ENCODE data around the gene PCBP3.
"Not testable (repeated sequence)": the region's sequence is repeated elsewhere in the genome, so short reads cannot be mapped to it uniquely, and the experiment has no call there.

Gene PCBP3

DNA sequence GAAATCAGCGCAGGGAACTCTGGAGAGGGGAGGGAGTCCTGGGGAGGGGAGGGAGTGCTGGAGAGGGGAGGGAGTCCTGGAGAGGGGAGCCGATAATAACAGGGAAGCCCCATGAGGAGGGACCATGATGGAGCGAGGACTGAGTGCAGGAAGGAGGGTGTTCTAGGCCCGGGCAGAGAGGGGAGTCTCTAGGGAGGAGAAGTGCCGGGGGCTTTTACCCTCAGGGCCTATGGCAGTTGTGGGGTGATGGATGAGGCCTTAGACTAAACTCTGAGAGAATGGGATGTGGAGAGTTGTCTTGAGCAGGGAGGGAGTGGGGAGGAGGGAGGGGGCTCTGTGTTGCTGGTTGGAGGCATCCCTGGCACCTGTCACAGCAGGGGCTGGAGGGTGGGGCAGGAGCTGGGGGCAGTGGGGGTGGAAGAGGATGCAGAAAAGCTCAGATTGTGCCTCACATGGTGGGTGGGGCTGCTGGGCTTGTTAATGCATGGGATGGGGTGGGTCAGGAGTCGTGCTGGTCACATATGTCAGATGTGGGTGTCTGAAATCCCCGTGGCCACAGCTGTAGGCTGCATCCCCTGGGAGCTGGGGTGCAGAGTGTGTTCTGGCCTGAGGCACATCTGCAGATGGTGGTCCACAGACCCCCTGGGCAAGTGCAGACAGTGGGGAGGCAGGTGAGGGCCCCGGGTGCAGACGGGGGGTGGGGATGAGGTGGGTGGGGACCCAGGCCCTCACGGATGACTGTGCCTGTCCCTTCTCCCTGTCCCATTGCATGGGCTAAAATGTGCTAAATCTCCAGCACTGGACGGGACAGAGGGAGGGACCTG is 249.6 kb downstream of the PCBP3 start:
- DNase-seq (ENCODE audit: low read depth, low spot score) = no peak

DNA sequence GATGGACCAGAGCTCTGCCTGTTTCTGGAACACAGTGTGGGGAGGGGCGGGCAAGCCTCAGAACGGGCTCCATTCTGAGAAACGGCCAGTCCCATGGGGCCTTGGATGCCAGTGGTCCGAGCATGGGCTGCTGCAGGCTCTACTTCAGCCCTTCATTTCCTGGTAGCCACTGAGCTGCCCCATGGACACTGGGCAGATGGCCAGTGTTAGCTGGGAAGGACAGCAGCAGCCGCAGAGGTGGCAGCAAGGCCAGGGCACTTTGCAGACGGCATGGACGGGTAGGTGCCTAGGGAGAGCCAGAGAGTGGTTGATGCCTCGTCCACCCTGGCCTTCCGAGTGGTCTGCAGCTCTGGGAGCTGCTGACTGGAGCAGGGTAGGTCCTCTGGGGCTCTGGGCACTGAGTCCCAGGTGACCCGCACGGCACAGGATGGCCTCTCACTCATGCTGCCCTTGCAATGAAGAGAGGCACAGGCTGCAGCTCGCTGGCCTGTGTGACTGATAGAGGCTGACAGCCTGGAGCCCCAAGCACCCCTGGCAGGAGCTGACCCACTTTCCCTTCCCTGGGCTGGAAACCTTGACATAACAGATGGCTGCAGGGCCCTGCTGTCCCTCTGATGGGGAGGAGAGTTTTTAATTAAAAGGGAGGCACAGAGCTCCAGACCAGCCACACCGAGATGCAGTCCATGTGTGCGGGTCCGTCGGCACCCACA is 250.4 kb downstream of the PCBP3 start:
- DNase-seq (ENCODE audit: low read depth, low spot score) = no peak

DNA sequence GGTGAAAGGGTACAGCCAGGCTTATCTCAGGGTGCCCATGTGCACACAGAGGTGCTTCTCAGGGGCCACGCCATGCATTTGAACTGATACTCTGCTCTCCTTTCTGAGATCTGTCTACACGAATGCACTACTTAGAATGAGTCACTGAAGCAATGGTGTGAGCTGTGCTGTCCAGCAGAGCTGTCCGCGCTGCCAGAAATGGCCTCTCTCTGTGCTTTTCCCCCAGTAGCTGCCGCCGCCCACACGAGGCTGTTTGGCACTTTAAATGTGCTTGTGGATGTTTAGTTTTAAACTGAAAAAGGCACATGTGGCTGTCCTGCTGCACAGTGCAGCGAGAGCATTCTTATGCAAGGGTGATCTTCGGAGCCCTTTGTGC is 250.9 kb downstream of the PCBP3 start:
- DNase-seq (ENCODE audit: low read depth, low spot score) = no peak

DNA sequence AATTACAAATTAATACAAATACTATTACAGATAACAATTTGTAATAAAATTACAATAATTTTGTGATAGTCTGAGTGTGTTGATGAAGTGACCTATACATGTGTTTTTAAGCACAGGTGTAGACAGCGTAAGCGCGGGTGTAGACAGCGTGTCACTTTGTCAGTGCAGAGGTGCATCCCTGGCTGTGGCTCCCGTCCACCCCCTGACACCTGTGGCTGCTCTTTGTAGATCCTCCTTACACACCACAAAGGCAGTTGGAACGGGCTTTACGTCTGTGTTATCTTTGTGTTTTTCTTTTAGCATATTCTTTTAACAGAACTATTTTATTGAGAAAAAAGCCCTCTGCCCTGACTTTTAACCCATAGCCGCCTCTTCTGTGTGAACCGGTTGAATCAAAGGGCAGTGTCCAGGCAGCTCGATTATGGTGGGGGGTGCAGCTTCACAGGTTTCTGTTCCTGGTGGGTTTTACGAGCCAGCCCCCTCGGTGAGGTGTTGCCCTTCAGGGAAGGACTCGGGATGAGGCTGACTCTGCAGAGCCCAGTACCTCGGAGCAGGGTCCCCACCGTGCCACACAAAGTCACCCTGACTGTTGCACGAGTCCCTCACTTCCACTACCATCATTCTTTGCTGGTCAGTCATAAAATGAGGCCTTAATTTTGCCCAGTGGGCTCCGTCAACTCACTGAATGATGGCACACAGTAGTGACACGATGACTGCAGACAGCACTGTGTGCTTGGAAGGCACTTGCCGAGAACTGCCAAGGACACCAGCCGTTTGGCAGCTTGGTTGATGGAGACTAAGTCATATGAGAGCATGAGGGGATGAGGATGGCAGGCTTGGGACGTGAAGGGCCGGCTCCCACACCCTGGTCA is 251.6 kb downstream of the PCBP3 start:
- DNase-seq (ENCODE audit: low read depth, low spot score) = no peak

DNA sequence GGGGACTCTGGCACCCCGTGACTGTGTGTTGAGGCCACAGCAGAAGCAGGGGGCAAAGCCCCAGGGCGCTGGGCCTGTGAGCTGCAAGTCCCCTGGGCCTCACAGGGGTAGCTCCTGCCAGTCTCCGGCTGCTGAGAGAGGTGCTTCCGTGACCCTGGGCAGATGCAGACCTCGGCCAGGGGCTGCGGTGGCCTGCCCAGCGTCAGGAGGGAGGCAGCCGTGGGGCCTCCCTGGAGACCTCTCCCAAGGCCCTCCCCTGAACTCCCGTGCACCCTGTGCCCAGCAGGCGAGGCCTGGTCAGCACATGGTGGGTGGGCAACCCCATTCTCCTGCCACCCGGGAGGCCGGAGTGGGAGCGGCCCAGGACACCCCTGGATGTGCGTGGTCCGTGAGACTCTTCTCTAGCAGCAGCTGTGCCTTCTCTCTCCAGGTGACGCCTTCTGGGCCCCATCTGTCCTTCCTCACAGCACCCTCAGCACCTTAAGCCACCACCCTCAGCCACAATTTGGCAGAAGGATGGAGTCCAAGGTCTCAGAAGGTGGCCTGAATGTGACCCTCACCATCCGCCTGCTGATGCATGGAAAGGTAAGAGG is 252.3 kb downstream of the PCBP3 start:
- DNase-seq (ENCODE audit: low read depth, low spot score) = no peak

DNA sequence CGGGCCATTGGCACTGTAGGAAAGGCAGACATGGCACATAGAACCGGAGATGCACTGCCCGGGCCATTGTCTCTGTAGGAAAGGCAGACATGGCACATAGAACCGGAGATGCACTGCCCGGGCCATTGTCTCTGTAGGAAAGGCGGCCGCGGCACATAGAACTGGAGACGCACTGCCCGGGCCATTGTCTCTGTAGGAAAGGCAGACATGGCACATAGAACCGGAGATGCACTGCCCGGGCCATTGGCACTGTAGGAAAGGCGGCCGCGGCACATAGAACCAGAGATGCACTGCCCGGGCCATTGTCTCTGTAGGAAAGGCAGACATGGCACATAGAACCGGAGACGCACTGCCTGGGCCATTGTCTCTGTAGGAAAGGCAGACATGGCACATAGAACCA is 252.9 kb downstream of the PCBP3 start:
- not testable (repeated sequence) for DNase-seq (ENCODE audit: low read depth, low spot score)

DNA sequence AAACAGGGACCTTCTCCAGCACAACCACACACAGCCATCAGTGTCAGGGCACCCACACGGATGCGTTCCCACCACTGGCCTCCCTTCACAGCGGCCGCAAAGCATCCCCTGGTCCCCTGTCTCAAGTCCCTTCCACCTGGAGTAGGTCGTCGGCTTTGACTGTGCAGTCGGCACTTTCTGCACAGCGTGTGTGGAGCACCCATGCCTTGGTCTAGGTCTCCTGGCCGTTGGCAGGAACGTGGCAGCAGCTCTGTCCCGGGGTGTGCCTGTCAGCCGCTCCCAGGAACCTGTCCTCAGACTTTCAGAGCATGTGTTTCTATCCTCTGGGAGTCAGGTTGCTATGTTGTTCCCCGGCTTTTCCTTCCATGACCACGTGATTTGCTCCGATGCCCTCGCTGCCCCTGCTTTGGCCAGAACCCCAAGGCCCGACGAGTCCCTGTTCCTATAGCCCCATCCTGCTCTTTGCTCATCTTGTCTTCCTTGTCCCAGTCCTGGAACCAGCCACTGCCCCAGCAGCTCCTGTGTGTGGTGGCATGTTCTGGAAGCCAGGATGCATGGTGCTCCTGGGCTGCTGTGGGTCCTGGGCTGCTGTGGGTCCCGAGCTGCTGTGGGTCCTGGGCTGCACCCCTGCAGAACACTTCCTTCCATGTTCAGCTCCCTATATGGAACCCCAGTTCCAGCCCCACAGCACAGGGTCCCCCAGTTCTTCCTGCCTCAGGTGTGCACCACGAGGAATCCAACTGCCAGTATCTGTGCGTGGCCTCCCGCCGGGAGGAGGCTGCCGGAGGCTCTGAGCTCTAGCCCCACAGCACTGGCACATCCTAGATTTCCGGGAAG is 253.9 kb downstream of the PCBP3 start:
- DNase-seq (ENCODE audit: low read depth, low spot score) = no peak

DNA sequence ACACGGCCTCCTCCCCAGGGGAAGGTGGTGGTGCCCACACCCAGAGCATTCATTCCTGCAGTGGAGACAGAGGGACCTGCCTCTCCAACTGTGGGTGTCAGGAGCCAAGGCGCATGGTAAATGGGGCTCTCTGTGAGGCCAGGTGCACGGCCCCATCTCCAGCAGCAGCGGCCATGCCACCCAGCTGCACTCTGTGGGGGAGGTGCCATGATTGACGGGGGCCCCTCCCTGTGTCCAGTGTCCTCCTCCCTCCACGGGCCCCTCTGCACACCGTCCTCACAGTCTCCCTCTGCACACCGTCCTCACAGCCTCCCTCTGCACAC is 254.5 kb downstream of the PCBP3 start:
- DNase-seq (ENCODE audit: low read depth, low spot score) = no peak

DNA sequence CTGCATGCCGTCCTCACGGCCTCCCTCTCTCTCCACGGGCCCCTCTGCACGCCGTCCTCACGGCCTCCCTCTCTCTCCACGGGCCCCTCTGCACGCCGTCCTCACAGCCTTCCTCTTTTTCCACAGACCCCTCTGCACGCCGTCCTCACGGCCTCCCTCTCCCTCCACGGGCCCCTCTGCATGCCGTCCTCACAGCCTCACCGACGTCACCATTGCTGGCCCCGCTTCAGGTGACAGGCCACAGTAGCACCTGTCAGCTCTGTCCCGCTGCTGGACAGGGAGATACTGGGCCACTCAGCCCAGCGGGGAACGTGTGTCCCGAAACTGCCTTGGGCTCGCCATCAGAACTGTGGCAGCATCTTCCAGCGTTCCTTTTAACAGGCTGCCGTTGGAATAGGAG is 255.3 kb downstream of the PCBP3 start:
- no peak for DNase-seq (ENCODE audit: low read depth, low spot score)

DNA sequence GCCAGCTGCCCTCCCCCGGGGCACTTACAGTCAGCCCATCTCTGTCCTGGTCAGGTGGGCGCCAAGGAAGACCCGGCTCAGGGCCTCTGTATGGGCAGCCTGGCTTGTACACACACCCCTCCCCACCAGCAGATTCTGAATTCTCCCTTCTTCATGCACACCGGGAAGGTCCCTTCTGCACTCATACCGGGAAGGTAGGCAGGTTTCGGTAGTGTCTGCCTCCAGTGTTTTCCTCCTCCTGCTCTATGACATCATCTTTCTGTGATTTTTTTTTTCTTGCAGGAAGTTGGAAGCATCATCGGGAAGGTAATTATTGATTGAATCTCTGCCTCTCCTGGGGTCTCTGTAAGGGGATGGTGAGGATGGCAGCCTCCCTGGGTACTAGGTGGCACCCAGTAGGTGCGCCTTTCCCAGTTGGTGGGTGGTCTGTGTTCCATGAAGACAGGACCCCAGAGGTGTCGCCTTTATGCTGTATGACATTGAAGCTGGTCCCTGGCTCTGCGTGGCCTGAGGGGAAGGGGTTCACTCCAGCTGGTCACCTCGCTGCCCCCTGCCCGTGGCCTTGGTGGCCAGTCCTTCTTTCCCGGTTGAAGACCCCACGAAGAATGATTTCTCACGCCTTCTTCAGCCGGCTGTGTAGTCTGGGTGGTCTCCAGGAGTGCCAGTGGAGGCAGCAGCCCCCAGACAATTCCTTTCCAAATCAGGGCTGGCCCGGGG is 255.9 kb downstream of the PCBP3 start:
- DNase-seq (ENCODE audit: low read depth, low spot score) = no peak

DNA sequence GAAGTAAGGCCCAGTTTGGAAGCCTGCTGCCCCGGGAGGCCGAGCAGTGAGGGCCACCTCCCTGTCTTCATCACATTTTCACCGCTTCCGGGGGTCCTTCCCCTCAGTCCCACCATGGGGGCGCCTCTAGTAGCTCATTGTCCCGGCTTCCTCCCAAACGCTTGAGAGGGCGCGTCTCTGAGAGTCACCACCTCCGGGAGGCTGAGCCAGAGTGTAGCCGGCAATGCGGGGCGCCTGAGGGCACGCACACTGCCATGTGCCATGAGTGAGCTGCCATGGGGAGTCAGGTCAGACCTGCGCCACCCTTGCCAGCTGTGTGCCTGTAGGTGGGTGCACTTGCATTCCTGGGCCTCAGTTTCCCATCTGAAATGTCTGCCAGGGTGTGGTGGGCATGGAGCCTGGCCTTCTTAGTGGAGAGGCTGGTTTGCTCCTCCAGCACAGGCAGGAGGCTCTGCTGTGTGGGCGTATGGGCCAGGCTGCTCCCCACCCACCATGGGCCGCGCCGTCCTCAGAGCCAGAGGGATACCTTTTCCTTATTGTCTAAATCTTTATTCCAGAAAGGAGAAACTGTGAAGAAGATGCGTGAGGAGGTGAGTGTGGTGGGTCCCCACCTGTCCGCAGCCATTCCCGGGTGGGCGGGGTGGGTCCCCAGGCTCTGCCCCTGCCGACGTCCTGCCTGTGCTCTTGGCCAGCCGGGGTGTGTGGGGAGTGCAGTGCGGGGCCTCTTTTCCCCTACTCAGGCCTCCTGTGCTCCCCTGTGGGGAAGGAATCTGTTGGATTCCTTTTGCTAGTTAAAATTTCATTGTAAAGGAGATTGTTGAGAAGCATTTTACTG is 256.7 kb downstream of the PCBP3 start:
- DNase-seq (ENCODE audit: low read depth, low spot score) = no peak

DNA sequence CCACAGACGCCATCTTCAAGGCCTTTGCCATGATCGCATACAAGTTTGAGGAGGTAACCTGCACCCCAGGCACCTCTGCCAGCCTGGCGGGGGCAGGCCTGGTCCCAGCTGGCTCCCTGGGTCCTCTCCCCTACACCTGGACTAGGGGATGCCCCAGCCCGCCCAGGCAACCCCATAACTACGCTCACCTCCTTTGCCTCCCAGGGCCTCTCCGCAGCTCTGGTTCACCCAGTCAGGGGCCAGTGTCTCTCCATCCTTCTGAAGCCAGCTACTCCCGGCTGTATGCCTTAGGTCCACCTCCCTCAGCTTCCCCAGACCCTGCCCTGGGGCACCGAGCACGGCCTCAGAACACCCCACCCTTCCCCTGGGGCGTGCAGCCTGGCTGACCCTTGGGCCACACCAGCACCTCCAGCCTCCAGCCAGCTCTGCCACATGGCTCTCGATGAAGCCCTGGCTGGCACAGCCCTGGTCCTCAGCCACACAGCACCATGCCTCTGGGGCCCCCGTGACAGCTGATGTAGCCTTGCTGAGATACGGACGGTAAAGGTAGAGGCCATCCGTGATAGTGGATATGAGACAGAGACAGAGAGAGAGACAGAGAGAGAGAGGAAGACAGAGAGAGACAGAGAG is 257.7 kb downstream of the PCBP3 start:
- DNase-seq (ENCODE audit: low read depth, low spot score) = no peak

DNA sequence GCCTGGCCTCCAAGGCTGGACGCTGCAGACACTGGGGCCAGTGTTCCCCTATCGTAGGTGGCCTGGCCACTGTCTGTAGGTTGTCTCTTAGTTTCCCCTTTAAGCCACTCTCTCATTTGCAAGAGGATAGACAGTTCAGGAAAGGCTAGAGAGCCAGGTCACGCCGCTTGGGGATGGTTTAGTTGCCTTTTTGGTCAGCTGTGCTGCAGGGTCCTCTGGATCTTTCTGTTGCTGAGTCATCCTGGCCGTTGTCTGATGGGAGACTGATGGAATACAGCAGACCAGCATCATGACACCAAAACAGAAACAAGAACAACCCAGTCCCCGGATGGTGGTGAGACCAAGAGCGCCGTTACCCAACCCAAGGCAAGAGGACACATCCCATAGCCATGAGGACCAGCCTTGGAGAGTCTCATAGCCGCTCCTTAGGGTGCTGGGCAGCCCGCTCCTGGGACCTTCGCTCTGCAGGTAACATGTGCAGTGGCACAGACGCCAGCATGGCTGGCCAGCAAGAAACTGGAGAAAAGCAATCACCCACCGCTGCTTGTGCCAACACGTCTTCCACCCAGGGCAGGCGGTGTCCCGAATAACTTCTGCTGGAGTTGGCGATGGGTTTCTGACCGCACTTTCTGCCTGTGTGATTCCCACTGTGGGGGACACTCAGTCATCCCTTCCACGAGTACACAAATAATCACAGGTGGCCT is 258.9 kb downstream of the PCBP3 start:
- no peak for DNase-seq (ENCODE audit: low read depth, low spot score)

DNA sequence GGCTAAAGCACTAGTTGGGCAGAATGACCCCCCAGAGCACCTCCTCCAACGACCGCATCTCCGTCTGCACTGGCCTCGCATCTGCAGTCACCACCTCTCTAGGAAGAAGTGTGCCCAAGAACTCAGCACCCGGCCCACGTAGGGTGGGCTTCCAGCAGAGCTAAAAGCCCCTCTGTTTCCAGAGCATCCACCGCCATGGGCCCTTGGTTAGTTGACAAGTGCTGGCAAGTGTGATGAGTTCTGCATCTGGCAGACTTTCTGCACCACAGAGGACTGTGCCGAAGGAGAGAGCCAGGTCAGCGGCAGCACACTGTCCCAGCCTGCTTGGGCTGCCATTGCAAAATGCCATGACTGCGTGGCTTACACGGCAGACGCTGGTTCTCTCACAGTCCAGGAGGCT is 261.7 kb downstream of the PCBP3 start:
- DNase-seq (ENCODE audit: low read depth, low spot score) = no peak

DNA sequence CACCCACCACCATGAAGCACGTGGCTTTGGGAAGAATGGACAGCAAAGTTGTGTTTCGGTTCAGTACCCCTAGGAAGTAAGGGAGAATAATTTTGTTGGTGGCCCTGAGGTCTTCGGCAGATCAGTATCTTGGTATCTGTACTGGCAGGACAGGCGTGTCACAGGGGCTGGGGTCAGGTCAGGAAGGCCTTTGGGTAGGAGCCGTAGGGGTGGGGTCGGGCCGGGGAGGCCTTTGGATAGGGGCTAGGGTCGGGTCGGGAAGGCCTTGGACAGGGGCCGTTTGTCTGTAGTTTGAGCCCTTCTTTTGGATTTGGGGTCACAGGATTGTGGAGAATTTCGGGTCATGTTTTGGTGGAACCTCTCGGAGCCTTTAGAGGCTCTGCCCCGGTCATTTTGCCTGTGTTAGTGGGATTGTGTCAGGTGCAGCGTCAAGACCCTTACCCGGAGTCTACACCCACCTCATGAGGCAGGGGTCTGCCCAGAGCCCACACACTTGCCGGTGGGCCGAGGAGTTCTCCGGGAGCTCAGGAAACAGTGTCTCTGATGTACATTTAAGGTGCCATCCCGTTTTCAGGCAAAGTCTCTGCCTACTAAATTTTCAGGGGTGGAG is 262.8 kb downstream of the PCBP3 start:
- DNase-seq (ENCODE audit: low read depth, low spot score) = no peak

DNA sequence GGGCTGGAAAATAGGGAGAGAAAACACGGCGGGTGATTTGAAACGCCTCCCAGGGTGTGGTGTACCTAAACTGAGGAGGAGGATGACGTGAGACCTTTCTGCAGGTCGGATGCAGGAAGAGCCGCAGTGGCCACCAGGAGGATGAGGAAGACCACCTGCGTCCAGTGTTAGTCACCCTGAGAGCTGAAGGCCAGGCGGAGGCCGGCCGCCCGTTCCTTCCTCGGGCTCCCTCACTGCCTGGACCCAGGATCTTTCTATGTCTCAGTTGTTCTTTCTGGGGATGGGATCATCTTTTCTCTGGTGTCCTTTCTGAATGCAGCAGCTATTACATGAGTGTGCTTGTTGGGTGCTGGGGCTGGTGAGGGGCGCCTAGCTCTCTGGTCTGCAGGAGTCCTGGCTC is 263.3 kb downstream of the PCBP3 start:
- DNase-seq (ENCODE audit: low read depth, low spot score) = no peak

DNA sequence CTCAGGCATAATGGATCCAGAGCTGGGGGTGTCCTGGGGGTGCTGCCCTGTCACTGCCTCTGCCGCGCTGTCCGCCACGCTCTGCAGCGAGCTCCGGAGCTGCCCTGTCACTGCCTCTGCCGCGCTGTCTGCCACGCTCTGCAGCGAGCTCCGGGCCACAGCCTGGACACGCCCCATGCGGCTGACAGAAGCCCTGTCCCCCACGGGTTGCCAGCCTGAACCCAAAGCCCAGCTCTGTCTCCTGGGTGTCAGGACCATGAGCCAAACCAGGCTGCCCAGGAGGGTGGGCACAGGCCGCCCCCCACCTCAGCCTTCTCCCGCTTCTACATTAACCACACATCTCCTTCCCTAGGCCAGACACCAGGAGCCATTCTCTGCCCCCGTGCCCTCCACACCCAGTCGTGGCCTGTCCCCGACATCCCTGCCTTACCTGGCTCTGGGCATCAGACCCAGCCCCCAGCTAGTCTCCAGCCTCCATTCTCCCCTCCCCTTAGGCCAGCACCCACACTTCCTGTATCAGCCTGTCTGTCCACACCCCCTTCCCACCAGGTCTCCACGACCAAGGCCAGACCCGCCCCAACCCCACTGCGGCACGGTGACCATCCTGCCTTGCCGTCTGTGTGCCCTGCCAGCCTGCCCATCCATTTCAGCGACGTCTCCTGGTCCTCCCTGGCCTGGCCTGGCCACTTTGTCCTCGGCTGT is 265.2 kb downstream of the PCBP3 start:
- no peak for DNase-seq (ENCODE audit: low read depth, low spot score)
